RKO (cell line): ENCODE results near the gene PARD3B.

Source experiments
- DNase-seq: peaks from one replicate; pipeline ENCODE4 v3.0.0-alpha.2; 2016; ENCODE audit warnings: low spot score

The PARD3B gene

GRCh38 chr2:204754898-204755297 is 209.6 kb downstream of the PARD3B start:
- no peak for DNase-seq

- no peak for DNase-seq
Measured at GRCh38 chr2:204763974-204764703, 218.9 kb downstream of the PARD3B start.

- no peak for DNase-seq
Measured at GRCh38 chr2:204770735-204771134, 225.5 kb downstream of the PARD3B start.

GRCh38 chr2:204771721-204772120 is 226.4 kb downstream of the PARD3B start:
- no peak for DNase-seq

- DNase-seq, result no peak
Measured at GRCh38 chr2:204772546-204772945, 227.3 kb downstream of the PARD3B start.

GRCh38 chr2:204775766-204776165 is 230.5 kb downstream of the PARD3B start:
- no peak for DNase-seq

- DNase-seq, result no peak
Measured at GRCh38 chr2:204776781-204777559, 231.7 kb downstream of the PARD3B start.

GRCh38 chr2:204779771-204780170 is 234.5 kb downstream of the PARD3B start:
- no peak for DNase-seq

GRCh38 chr2:204781941-204782340 is 236.7 kb downstream of the PARD3B start:
- no peak for DNase-seq

- no peak for DNase-seq
Measured at GRCh38 chr2:204790076-204790475, 244.8 kb downstream of the PARD3B start.

GRCh38 chr2:204791230-204791629 is 246.0 kb downstream of the PARD3B start:
- DNase-seq, result no peak

- no peak for DNase-seq
Measured at GRCh38 chr2:204794624-204795023, 249.3 kb downstream of the PARD3B start.

- DNase-seq, result no peak
Measured at GRCh38 chr2:204795156-204795555, 249.9 kb downstream of the PARD3B start.

- no peak for DNase-seq
Measured at GRCh38 chr2:204796581-204796980, 251.3 kb downstream of the PARD3B start.

GRCh38 chr2:204799791-204800190 is 254.5 kb downstream of the PARD3B start:
- DNase-seq, result no peak

GRCh38 chr2:204808494-204808893 is 263.2 kb downstream of the PARD3B start:
- no peak for DNase-seq

- DNase-seq, result peak; percentile 11
Measured at GRCh38 chr2:204824751-204825453, 279.6 kb downstream of the PARD3B start.

GRCh38 chr2:204825681-204826080 is 280.4 kb downstream of the PARD3B start:
- no peak for DNase-seq

- no peak for DNase-seq
Measured at GRCh38 chr2:204827701-204828590, 282.7 kb downstream of the PARD3B start.

GRCh38 chr2:204834716-204835384 is 289.6 kb downstream of the PARD3B start:
- no peak for DNase-seq

GRCh38 chr2:204835786-204836185 is 290.5 kb downstream of the PARD3B start:
- DNase-seq, result no peak
